Loucy (cell line): ENCODE data around the gene SBK2.

Source experiments
- H2AFZ ChIP-seq: fragments of 200-600 bp; sonication (generic); 2 replicates; pipeline ENCODE4 v1.6.0; 2016; ENCODE audit warnings: antibody characterized with exemption, mild to moderate bottlenecking, low read length, moderate library complexity
- H3F3A ChIP-seq: fragments of 200-600 bp; 2 replicates; pipeline ENCODE4 v1.6.0; 2016; ENCODE audit warnings: antibody characterized with exemption, low read depth, mild to moderate bottlenecking
- H3K27me3 ChIP-seq: fragments of 200-600 bp; sonication (generic); 2 replicates; pipeline ENCODE4 v1.6.1; 2014; ENCODE audit warnings: low read length, mild to moderate bottlenecking; ENCODE audit not compliant: insufficient read depth, poor library complexity, severe bottlenecking
- H3K36me3 ChIP-seq: fragments of 200-600 bp; sonication (generic); 2 replicates; pipeline ENCODE4 v1.6.1; 2016; ENCODE audit warnings: low read length; ENCODE audit not compliant: insufficient read depth
- H3K4me1 ChIP-seq: fragments of 200-600 bp; sonication (generic); 2 replicates; pipeline ENCODE4 v1.5.1; 2014; ENCODE audit warnings: low read length, mild to moderate bottlenecking; ENCODE audit not compliant: insufficient read depth, poor library complexity, severe bottlenecking
- H3K4me2 ChIP-seq: fragments of 200-600 bp; sonication (generic); 2 replicates; pipeline ENCODE4 v1.6.0; 2014; ENCODE audit warnings: antibody characterized with exemption, low read length, low read depth, mild to moderate bottlenecking; ENCODE audit not compliant: poor library complexity, severe bottlenecking
- H3K4me3 ChIP-seq: fragments of 200-600 bp; sonication (generic); 2 replicates; pipeline ENCODE4 v1.5.1; 2014; ENCODE audit warnings: low read length, mild to moderate bottlenecking, mixed read lengths; ENCODE audit not compliant: poor library complexity, severe bottlenecking
- H3K79me2 ChIP-seq: fragments of 200-600 bp; sonication (generic); 2 replicates; pipeline ENCODE4 v1.6.1; 2014; ENCODE audit warnings: low read length; ENCODE audit not compliant: insufficient read depth
- H3K9ac ChIP-seq: fragments of 200-600 bp; sonication (generic); 2 replicates; pipeline ENCODE4 v1.6.0; 2014; ENCODE audit warnings: mild to moderate bottlenecking, low read depth, low read length, moderate library complexity; ENCODE audit not compliant: poor library complexity, severe bottlenecking
- H3K9me2 ChIP-seq: fragments of 200-600 bp; sonication (generic); replicated peaks from 2 replicates; pipeline ENCODE4 v1.6.1; 2016; ENCODE audit warnings: low read depth, low read length, mixed read lengths
- H3K9me3 ChIP-seq: fragments of 200-600 bp; sonication (generic); 2 replicates; pipeline ENCODE4 v1.6.1; 2014; ENCODE audit warnings: mild to moderate bottlenecking, antibody characterized with exemption, low read length, low read depth; ENCODE audit not compliant: insufficient read depth
- H4K20me1 ChIP-seq: fragments of 200-600 bp; sonication (generic); 2 replicates; pipeline ENCODE4 v1.6.0; 2014; ENCODE audit warnings: antibody characterized with exemption, low read length, mild to moderate bottlenecking; ENCODE audit not compliant: insufficient read depth, poor library complexity, severe bottlenecking
- EZH2phosphoT487 ChIP-seq: fragments of 200-600 bp; IDR thresholded peaks from 2 replicates; pipeline ENCODE4 v1.6.1; 2018; ENCODE audit warnings: antibody characterized with exemption, mild to moderate bottlenecking, moderate library complexity, borderline replicate concordance
- TF ChIP-seq, protein P1 (sequence below): fragments of 200-600 bp; sonication (generic); conservative IDR thresholded peaks from 2 replicates; pipeline ENCODE4 v1.5.1; 2014; ENCODE audit warnings: mild to moderate bottlenecking, antibody characterized with exemption, low read length

The SBK2 gene

DNA sequence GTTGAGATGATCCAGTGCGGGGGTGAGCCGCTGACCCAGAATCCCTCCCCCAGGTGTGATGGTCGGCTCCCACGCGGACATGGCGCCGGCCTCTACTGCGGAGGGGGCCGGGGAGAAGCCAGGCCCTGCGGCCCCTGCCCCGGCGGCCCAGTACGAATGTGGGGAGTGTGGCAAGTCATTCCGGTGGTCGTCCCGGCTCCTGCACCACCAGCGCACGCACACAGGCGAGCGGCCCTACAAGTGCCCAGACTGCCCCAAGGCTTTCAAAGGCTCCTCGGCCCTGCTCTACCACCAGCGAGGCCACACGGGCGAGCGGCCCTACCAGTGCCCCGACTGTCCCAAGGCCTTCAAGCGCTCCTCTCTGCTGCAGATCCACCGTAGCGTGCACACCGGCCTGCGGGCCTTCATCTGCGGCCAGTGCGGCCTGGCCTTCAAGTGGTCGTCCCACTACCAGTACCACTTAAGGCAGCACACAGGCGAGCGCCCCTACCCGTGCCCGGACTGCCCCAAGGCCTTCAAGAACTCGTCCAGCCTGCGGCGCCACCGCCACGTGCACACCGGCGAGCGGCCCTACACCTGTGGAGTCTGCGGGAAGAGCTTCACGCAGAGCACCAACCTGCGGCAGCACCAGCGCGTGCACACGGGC lies 55.7 kb downstream of the SBK2 start:
- no peak for TF ChIP-seq EZH2phosphoT487
- TF ChIP-seq, protein P1, sequence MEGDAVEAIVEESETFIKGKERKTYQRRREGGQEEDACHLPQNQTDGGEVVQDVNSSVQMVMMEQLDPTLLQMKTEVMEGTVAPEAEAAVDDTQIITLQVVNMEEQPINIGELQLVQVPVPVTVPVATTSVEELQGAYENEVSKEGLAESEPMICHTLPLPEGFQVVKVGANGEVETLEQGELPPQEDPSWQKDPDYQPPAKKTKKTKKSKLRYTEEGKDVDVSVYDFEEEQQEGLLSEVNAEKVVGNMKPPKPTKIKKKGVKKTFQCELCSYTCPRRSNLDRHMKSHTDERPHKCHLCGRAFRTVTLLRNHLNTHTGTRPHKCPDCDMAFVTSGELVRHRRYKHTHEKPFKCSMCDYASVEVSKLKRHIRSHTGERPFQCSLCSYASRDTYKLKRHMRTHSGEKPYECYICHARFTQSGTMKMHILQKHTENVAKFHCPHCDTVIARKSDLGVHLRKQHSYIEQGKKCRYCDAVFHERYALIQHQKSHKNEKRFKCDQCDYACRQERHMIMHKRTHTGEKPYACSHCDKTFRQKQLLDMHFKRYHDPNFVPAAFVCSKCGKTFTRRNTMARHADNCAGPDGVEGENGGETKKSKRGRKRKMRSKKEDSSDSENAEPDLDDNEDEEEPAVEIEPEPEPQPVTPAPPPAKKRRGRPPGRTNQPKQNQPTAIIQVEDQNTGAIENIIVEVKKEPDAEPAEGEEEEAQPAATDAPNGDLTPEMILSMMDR = no peak

DNA sequence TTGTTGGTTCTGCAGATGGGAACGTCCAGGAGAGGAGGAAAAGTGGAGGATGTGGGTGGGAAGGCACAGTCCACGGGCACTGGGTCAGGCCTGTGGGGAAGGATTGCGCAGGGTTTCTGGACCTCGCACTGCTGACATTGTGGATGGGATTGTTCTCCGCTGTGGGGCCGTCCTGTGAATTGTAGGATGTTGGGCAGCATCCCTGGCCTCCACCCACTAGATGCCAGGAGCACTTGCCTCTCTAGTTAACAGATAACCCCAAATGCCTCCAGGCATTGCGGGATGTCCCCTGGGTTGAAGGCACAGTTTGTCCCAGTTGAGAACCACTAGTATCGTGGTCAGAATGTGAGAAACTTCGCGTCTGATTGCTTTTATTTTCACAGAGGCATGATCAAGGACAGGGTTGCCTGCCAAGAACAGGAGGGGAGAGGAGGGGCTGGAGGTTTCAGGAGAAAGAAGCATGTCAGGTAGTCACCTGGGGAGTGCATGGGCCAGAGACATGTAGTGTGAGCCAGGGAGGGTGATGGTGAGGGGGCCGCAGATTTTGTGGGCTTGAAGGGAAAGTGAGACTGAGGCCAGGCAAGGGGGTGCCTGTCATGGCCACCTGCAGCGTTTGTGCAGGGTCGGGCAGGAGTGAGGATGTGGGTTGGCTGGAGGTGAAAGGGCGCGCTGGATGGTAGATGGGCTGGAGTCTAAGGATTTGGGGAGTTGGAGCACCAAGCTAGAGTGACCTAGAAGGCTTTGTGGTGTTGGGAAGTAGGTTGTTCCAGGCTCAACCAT lies 57.3 kb downstream of the SBK2 start:
- Histone ChIP-seq H3K36me3 (no peaks in the 10 kb centered on the region), H3K9me3 (no peaks in the 10 kb centered on the region), H3K79me2 (peaks cover 19% of the 10 kb centered on the region), H3K4me3 (no peak overlapping the region), H3K4me2 (peak overlapping the region; percentile 24), H3K9me2 (no peaks in the 10 kb centered on the region), H4K20me1 (peaks cover 8% of the 10 kb centered on the region), H3K9ac (peak overlapping the region; percentile 41), H3K4me1 (peaks cover 22% of the 10 kb centered on the region), H3K27me3 (no peaks in the 10 kb centered on the region), H3F3A (no peaks in the 10 kb centered on the region), H2AFZ (no peak overlapping the region)
- TF ChIP-seq EZH2phosphoT487 = no peak
- TF ChIP-seq, protein P1 = no peak

More for the DNA sequence above, 55.7 kb downstream of the SBK2 start:
- no peak overlapping the region for H3K4me3 ChIP-seq
- no peaks in the 10 kb centered on the region for H3K36me3 ChIP-seq
- no peak overlapping the region for H3K4me2 ChIP-seq
- peaks cover 8% of the 10 kb centered on the region for H4K20me1 ChIP-seq
- H3K27me3 ChIP-seq = no peaks in the 10 kb centered on the region
- H2AFZ ChIP-seq = no peak overlapping the region
- H3K9me3 ChIP-seq = no peaks in the 10 kb centered on the region
- H3K4me1 ChIP-seq = peaks cover 25% of the 10 kb centered on the region
- H3K79me2 ChIP-seq = peaks cover 19% of the 10 kb centered on the region
- no peak overlapping the region for H3K9ac ChIP-seq
- no peaks in the 10 kb centered on the region for H3F3A ChIP-seq
- no peaks in the 10 kb centered on the region for H3K9me2 ChIP-seq

DNA sequence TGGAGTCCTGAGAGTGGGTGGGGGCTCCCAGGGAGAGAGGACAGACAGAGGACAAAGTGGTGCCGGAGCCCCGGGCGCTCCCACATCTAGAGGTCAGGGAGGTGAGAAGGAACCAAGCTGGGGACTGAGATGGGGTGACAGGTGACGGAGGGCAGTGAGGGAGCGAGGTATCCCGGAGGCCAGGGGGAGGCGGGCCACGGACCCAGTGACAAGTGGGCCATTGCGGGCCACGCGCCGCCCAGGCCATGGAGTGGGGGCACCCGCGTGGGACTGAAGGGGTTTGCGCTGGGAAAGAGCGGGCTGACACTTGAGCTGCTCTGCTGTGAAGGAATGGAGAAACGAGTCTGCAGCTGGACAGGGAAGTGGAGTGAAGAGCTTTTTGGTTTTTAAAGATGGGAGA lies 57.9 kb downstream of the SBK2 start:
- peaks cover 17% of the 10 kb centered on the region for H3K4me1 ChIP-seq
- H3F3A ChIP-seq = no peaks in the 10 kb centered on the region
- H3K9me3 ChIP-seq = no peaks in the 10 kb centered on the region
- H3K9ac ChIP-seq = peak overlapping the region; percentile 27
- no peaks in the 10 kb centered on the region for H3K27me3 ChIP-seq
- peaks cover 6% of the 10 kb centered on the region for H4K20me1 ChIP-seq
- H3K9me2 ChIP-seq = no peaks in the 10 kb centered on the region
- H2AFZ ChIP-seq = no peak overlapping the region
- TF ChIP-seq EZH2phosphoT487 = no peak
- TF ChIP-seq, protein P1 = no peak
- no peak overlapping the region for H3K4me3 ChIP-seq
- H3K36me3 ChIP-seq = no peaks in the 10 kb centered on the region
- H3K4me2 ChIP-seq = peak overlapping the region; percentile 24
- peaks cover 19% of the 10 kb centered on the region for H3K79me2 ChIP-seq
